ENCODE measurements around the gene ABHD10. TPM values are rescaled to one million over a fixed set of nuclear protein-coding genes. Genes with fewer than 3 reads are reported as not detected.
A peak's percentile ranks its signal among the peaks of the same experiment; 100 is the strongest.

The ABHD10 gene
- 10 to 100 TPM; 33.4 to 41.9 (median 41.7) TPM for total RNA-seq

DNA sequence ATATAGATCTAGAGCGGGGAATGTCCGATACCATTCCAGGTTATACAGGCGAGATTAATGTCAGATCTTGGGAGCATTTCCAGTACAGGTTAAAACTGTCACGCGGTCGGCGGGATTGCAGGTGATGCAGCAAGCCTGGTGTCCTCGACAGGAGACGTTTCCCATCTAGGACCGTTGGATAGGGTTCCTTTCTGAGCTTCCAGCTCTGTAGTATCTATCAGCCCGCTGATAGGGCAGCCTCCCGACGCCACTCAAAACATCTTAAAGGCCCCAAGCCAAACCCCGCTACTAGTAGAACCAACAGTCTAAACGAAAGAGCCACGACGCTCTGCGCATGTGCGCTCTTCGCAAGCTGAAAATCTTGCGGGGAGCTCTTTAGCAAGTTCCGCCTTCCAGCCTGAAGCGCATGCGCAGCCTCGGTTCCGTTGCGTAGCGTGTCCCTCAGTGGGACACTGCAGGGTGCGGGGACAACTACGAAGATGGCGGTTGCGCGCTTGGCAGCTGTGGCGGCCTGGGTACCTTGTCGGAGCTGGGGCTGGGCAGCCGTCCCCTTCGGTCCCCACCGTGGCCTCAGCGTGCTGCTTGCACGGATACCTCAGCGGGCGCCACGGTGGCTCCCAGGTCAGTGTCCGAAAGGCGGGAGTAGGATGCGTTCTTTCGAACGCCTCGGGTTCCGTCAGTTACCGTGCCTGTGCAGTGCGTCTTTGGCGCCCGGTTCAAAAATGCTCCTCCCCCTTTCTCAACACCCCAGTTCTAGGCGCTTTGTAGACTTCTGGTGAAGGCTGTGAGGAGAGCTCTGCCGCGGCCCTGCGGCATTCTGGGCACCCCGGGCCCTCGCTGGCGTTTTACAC is at the start of gene ABHD10:
TSS of gene ABHD10 (plus strand) at position 444 of the 851 bp plus-strand sequence. CDS start at position 480, 36 bp downstream.
- H3K9me3 Mint-ChIP-seq: no peaks in the 10 kb centered on the region
- H3K27me3 Mint-ChIP-seq (ENCODE audit: low read depth): no peaks in the 10 kb centered on the region
- H3K36me3 Mint-ChIP-seq (ENCODE audit: insufficient read depth): peaks cover 2% of the 10 kb centered on the region
- DNase-seq (peak; percentile 96), ATAC-seq (peak; percentile 96 to 97)
- H3K4me3 Mint-ChIP-seq: peak within 1 kb of the TSS; percentile 91
- peaks cover 43% of the 10 kb centered on the region for H3K4me1 Mint-ChIP-seq (ENCODE audit: low read depth)

DNA sequence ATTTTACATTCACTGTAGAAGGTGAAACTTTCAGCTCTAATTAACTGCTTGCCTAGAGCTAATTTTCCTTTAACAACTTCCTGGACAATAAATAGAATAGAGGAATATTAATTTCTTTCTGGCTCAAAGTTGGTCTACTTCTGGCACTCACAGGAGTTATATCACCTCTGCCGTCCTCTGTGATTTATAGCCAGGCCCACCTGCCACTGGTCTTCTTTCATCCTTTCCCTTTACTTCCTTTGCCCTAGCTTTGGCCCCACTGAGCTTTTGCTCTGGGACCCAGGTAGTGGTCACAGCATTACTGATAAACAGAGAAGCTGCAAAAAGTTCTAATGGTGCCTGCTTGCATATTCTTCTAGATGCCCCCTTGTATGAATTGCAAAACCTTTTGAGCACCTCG is 49.3 kb upstream of the ABHD10 start:
- Mint-ChIP-seq H3K27me3 (ENCODE audit: low read depth) (peaks cover 2% of the 10 kb centered on the region), H3K36me3 (ENCODE audit: insufficient read depth) (peaks cover 3% of the 10 kb centered on the region), H3K4me3 (no peak overlapping the region), H3K9me3 (no peaks in the 10 kb centered on the region), H3K4me1 (ENCODE audit: low read depth) (no peaks in the 10 kb centered on the region)
- ATAC-seq (no peak), DNase-seq (no peak)

DNA sequence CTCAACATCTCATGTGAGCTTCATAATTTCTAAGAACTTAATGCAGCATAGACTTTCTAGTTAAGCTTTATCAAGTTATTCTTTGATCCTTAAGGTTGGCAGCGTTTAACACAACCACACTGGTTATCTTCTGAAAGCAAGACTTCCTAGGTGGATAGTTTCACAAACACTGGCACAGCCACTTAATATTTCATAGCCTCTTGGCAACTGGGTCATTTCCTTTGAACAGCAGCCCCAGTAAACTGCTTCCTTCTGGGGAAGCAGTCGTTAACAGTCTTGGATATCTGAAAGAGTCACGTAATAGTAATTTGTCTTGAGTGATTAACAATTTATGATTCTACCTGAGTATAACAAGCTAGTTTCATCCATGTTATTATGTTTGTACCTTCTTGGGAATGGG is 45.9 kb upstream of the ABHD10 start:
- no peak for DNase-seq
- no peaks in the 10 kb centered on the region for H3K9me3 Mint-ChIP-seq
- peaks cover 2% of the 10 kb centered on the region for H3K27me3 Mint-ChIP-seq (ENCODE audit: low read depth)
- no peak overlapping the region for H3K4me3 Mint-ChIP-seq
- peaks cover 3% of the 10 kb centered on the region for H3K36me3 Mint-ChIP-seq (ENCODE audit: insufficient read depth)
- no peak for ATAC-seq
- H3K4me1 Mint-ChIP-seq (ENCODE audit: low read depth): no peaks in the 10 kb centered on the region

DNA sequence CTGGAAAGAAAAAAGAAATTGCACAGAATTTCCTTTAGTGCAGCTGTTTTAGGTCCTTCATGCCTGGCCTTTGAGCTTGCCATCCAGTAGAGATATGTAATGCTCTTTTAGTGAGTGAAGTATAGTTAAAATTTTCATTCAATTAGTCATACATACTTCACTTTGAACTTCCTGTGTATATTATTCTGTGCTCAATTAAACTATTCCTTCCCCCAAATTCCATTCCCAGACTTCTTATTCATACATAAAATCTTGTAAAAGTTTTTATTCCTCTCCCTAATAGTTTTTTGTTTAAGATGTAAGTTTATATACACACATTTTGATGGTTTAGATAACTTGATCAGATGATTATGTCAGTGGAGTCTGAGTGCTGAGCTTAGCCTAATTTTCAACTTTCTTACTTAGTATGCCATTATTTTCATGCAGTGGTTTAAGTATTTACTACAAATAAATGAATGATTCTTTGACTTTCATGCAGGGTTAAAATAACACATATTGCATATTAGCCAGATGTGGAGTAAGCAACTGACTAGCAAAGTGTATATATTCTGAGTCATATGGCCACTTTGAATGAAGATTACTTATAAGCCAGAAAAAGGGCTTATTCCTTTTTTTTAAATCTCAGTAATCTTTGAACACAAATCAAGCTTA is 42.5 kb upstream of the ABHD10 start:
- no peak for DNase-seq
- peaks cover 5% of the 10 kb centered on the region for H3K36me3 Mint-ChIP-seq (ENCODE audit: insufficient read depth)
- no peak for ATAC-seq
- no peak overlapping the region for H3K4me3 Mint-ChIP-seq
- peaks cover 1% of the 10 kb centered on the region for H3K27me3 Mint-ChIP-seq (ENCODE audit: low read depth)
- H3K4me1 Mint-ChIP-seq (ENCODE audit: low read depth): no peaks in the 10 kb centered on the region
- H3K9me3 Mint-ChIP-seq: no peaks in the 10 kb centered on the region

DNA sequence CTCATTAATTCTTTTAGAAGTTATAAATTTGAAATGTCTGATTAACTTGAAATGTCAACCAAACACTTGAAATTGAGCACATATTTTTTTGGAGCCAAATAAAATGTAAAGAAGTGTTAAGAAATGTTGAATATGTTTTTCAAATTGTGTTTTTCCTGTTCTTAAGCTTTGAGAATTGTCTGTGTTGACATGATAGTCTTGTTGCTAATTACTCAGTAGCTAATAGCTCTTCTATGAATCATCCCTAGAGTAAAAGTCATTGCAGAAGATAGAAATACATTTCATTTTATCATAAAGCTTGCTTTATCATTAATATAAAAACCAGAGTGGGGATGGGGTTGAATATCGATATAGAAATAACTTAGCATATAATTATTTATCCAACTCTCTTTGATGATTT is 41.9 kb upstream of the ABHD10 start:
- H3K4me1 Mint-ChIP-seq (ENCODE audit: low read depth): no peaks in the 10 kb centered on the region
- no peaks in the 10 kb centered on the region for H3K27me3 Mint-ChIP-seq (ENCODE audit: low read depth)
- H3K9me3 Mint-ChIP-seq: no peaks in the 10 kb centered on the region
- H3K36me3 Mint-ChIP-seq (ENCODE audit: insufficient read depth): peaks cover 5% of the 10 kb centered on the region
- ATAC-seq: no peak
- DNase-seq: no peak
- H3K4me3 Mint-ChIP-seq: no peak overlapping the region

DNA sequence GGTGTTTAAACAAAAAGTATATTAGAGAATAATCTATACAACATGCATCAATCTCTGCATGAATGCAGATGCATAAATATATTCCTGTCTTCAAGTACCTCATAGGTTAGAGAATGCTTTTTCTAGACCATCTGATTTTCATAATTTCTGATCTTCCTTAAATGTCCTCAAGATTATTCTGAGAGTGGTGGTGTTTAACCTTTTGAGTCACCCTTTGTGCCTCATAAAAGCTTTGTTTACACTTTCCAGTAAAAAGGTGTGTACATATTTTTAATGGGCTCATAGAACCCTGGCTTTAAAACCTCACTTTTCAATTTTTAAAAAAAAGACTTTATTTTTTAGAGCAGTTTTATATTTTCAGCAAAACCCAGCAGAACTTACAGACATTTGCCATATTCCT is 41.0 kb upstream of the ABHD10 start:
- Mint-ChIP-seq H3K27me3 (ENCODE audit: low read depth) (no peaks in the 10 kb centered on the region), H3K36me3 (ENCODE audit: insufficient read depth) (peaks cover 5% of the 10 kb centered on the region), H3K4me3 (no peak overlapping the region), H3K4me1 (ENCODE audit: low read depth) (no peaks in the 10 kb centered on the region), H3K9me3 (no peaks in the 10 kb centered on the region)
- DNase-seq (no peak), ATAC-seq (no peak)

DNA sequence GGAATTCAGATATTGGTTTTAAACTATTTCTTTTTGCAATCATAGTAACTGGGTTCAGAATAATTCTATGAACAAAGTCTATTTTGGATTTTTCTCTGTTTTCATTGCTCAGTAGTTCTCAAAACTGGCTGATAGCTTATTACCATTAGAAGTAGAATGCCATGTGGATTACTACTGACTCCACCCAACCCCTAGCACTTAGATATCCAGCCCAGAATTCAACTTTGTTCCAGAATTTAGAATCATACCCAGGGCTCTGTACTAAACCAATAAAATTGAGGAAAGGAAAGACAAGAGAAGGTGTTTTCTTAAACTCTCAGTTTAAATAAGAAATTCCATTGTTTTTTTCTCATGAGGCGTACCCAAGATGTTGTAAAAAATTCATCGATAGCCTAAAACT is 39.0 kb upstream of the ABHD10 start:
- no peak overlapping the region for H3K4me3 Mint-ChIP-seq

DNA sequence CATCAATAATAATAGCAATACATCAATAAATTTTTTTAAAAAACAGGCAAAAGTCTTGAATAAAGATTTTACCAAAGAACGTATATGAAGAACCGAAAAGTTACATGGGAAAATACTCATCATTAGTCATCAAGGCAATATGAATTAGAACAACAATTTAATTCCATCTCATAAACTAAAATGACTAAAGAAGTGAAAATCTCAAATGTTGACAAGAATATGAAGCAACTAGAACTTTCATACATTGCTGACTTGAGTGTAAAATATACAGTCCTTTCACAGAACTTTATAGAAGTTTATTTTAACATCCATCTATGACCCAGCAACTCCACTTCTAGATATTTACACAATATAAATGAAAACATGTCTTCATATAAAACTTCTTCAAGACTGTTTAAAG is 35.3 kb upstream of the ABHD10 start:
- Mint-ChIP-seq H3K27me3 (ENCODE audit: low read depth) (no peaks in the 10 kb centered on the region), H3K4me3 (no peak overlapping the region), H3K4me1 (ENCODE audit: low read depth) (no peaks in the 10 kb centered on the region), H3K9me3 (no peaks in the 10 kb centered on the region), H3K36me3 (ENCODE audit: insufficient read depth) (peaks cover 3% of the 10 kb centered on the region)
- DNase-seq: no peak
- no peak for ATAC-seq

More for the DNA sequence above, 39.0 kb upstream of the ABHD10 start:
- H3K27me3 Mint-ChIP-seq (ENCODE audit: low read depth): no peaks in the 10 kb centered on the region
- no peaks in the 10 kb centered on the region for H3K9me3 Mint-ChIP-seq
- ATAC-seq: no peak
- no peaks in the 10 kb centered on the region for H3K4me1 Mint-ChIP-seq (ENCODE audit: low read depth)
- DNase-seq: no peak
- peaks cover 3% of the 10 kb centered on the region for H3K36me3 Mint-ChIP-seq (ENCODE audit: insufficient read depth)

DNA sequence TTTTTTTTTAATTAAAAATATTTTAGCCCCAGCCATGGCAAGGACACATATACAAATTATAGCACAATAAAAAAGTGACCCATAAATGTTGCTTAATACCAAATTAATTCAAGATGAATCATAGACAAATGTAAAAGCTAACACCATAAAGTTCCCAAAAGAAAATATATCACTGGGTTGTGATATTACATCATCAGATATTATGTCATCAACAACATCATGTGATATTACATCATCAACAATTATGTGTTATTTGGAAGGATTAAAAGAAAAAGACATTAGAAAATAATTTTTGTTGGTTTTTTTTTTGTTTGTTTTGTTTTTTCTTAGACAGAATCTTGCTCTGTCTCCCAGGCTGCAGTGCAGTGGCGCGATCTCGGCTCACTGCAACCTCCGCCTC is 34.5 kb upstream of the ABHD10 start:
- no peak for ATAC-seq
- H3K36me3 Mint-ChIP-seq (ENCODE audit: insufficient read depth): peaks cover 4% of the 10 kb centered on the region
- no peaks in the 10 kb centered on the region for H3K4me1 Mint-ChIP-seq (ENCODE audit: low read depth)
- H3K27me3 Mint-ChIP-seq (ENCODE audit: low read depth): no peaks in the 10 kb centered on the region
- H3K9me3 Mint-ChIP-seq: no peaks in the 10 kb centered on the region
- no peak for DNase-seq
- no peak overlapping the region for H3K4me3 Mint-ChIP-seq

DNA sequence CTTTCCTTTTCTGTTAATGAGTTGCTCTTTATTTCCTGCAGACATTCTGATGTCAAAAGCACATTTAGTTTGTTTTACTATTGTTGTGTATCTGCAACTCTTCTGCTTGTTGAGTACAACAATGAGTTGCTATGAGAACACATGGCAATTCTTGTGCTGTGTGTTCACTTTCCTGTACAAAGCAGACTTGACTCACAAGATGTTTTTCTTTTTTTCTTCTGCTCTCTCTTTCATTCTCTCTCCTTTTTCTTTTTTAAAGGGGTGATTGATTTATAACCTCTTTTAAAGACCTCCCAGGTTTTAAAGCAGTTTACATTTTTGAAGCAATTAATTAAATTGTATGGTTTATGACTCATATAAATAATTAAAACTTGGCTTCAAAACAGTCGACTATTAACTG is 31.6 kb upstream of the ABHD10 start:
- peaks cover 5% of the 10 kb centered on the region for H3K36me3 Mint-ChIP-seq (ENCODE audit: insufficient read depth)
- DNase-seq: no peak
- no peak overlapping the region for H3K4me3 Mint-ChIP-seq
- no peak for ATAC-seq
- H3K9me3 Mint-ChIP-seq: no peaks in the 10 kb centered on the region
- no peaks in the 10 kb centered on the region for H3K4me1 Mint-ChIP-seq (ENCODE audit: low read depth)
- no peaks in the 10 kb centered on the region for H3K27me3 Mint-ChIP-seq (ENCODE audit: low read depth)

DNA sequence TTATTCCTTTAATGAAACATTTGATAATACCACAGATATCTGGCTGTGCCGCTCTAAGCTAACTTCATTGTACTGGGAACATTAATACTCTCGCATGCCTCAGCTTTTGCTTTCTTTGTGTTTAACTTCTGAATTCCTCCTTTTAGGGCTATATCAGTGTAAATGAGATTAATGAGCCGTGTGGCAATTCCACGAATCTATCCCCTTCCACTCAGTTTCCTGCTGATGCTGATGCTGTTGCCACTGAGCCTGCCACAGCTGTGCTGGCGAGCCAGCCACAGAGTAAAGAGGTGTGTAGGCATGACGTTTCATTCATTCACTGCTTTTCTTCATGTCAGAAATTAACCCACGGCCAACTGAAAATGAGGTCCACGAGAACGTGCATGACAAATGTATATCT is 30.0 kb upstream of the ABHD10 start:
- H3K27me3 Mint-ChIP-seq (ENCODE audit: low read depth): no peaks in the 10 kb centered on the region
- no peak overlapping the region for H3K4me3 Mint-ChIP-seq
- peaks cover 5% of the 10 kb centered on the region for H3K36me3 Mint-ChIP-seq (ENCODE audit: insufficient read depth)
- H3K9me3 Mint-ChIP-seq: no peaks in the 10 kb centered on the region
- H3K4me1 Mint-ChIP-seq (ENCODE audit: low read depth): no peaks in the 10 kb centered on the region
- DNase-seq: no peak
- ATAC-seq: no peak

DNA sequence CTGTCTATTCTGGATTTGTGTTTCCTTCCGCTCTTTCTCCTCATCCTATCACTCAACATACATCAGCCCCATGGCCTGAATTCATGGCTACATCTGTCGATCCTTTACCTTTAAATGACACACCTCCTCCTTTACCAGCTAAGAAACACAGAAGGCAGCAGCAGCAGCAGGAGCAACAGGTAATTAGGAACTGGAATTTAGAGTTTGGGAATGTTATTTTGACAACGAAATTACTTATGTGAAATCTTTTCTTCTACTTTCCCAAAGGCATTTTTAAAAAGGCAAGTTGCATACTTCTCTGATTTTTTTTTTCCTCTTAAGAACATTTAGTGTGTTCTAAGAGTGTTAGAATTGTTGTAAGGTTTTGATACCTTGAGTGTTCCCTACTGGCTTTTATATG is 29.1 kb upstream of the ABHD10 start:
- H3K9me3 Mint-ChIP-seq: no peaks in the 10 kb centered on the region
- no peaks in the 10 kb centered on the region for H3K4me1 Mint-ChIP-seq (ENCODE audit: low read depth)
- no peak overlapping the region for H3K4me3 Mint-ChIP-seq
- peaks cover 5% of the 10 kb centered on the region for H3K36me3 Mint-ChIP-seq (ENCODE audit: insufficient read depth)
- DNase-seq (no peak), ATAC-seq (no peak)
- no peaks in the 10 kb centered on the region for H3K27me3 Mint-ChIP-seq (ENCODE audit: low read depth)

DNA sequence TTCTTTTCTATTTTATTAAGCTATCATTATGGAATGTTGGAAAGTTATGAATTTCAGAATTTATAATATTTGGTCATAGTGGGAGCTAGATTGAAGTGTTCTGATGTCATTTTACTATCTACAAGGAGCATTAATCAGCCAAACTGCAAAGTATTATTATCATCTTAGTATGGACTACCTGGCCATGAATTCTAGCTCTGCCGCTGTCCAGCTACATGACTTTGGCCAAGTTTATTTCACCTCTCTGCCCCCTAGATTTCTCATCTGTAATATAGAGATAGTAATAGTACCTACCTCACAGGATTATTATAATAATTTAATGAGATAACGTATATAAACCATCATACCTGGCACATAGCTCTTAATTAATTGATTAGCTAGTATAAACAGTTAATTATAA is 27.8 kb upstream of the ABHD10 start:
- peaks cover 5% of the 10 kb centered on the region for H3K36me3 Mint-ChIP-seq (ENCODE audit: insufficient read depth)
- ATAC-seq: no peak
- no peaks in the 10 kb centered on the region for H3K4me1 Mint-ChIP-seq (ENCODE audit: low read depth)
- no peaks in the 10 kb centered on the region for H3K27me3 Mint-ChIP-seq (ENCODE audit: low read depth)
- no peaks in the 10 kb centered on the region for H3K9me3 Mint-ChIP-seq
- H3K4me3 Mint-ChIP-seq: no peak overlapping the region
- no peak for DNase-seq

DNA sequence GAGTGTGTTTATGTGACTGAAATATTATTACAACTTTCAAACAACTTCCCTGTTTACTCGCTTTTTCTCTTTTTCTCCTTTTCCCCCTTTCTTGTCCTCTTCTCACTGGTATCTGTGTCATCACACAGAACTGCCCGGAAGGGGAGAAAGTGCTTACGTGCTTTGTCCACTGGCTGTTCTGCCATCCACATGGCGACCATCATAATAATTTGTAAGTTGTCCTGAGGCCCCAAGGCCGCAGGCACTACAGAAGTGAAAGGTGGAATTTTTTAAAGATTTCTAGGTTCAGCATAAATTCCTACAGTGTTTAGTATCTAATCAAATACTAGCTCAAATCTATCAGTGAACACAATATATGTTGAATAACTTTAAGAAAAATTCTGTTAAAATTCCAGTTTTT is 26.7 kb upstream of the ABHD10 start:
- no peak overlapping the region for H3K4me3 Mint-ChIP-seq
- no peaks in the 10 kb centered on the region for H3K9me3 Mint-ChIP-seq
- ATAC-seq: no peak

DNA sequence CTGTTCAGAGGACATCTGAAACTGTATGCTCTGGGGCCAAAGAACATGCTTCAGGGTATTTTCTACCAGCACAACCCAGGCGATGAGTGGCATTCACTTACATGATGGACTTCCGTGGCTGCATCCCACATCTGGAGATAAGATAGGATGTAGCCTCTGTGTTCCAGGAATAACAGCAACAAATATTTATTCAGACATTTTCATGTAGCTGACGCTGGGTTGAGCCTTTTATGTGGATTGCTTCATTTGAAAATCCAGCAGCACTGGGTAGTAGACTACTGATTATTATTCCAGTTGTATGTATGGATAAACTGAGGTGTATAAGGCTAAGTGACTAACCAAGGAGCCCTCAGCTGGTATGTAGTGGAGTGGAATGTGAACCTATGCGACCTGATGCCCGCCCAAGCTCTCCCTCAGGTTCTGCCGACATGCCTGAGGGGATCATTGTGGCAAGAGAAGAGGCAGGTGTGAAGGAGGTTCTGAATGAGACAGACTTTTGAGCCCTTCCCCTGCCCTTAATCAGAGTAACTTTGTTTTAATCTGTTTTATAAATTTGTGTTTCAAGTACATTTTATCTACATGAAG is 25.9 kb upstream of the ABHD10 start:
- Mint-ChIP-seq H3K36me3 (ENCODE audit: insufficient read depth) (peaks cover 5% of the 10 kb centered on the region), H3K4me3 (no peak overlapping the region)

More for the DNA sequence above, 26.7 kb upstream of the ABHD10 start:
- no peak for DNase-seq
- H3K27me3 Mint-ChIP-seq (ENCODE audit: low read depth): no peaks in the 10 kb centered on the region
- H3K4me1 Mint-ChIP-seq (ENCODE audit: low read depth): no peaks in the 10 kb centered on the region
- peaks cover 5% of the 10 kb centered on the region for H3K36me3 Mint-ChIP-seq (ENCODE audit: insufficient read depth)

More for the DNA sequence above, 25.9 kb upstream of the ABHD10 start:
- DNase-seq: no peak
- Mint-ChIP-seq H3K4me1 (ENCODE audit: low read depth) (no peaks in the 10 kb centered on the region), H3K9me3 (no peaks in the 10 kb centered on the region), H3K27me3 (ENCODE audit: low read depth) (no peaks in the 10 kb centered on the region)
- ATAC-seq: no peak

Measured in activated T-cell treated with anti-CD3 and anti-CD28 coated beads, Interleukin-2, amount 50 U/mL, for 4 hours (primary cell).